IMR-90 (cell line): Measurements from ENCODE around the gene ACAP1. TPM values are rescaled to one million over a fixed set of nuclear protein-coding genes. Genes with fewer than 3 reads are reported as not detected.

ENCODE experiments used
- ATAC-seq: fragments of 200-7000 bp; cut with Tn5 transposase; 2 replicates; pipeline ENCODE4 v1.9.1; 2020; ENCODE audit warnings: low read depth, mild to moderate bottlenecking, moderate library complexity
- BruUV-seq: library from RNA; stranded (reverse); fragments of 400-500 nt; replicated peaks from 2 replicates; lab custom pipeline; 2021; lab: Mats Ljungman, UMichigan
- CTCF ChIA-PET: fragments of 300-600 bp; formaldehyde crosslinking; extraction: SDS; loops from one replicate; lab custom pipeline; 2021; ENCODE audit warnings: antibody characterized with exemption; lab: Yijun Ruan, JAX
- POLR2A ChIA-PET: fragments of 300-600 bp; sonication (Branson Sonifier 250); formaldehyde crosslinking; loops from one replicate; lab custom pipeline; 2022; ENCODE audit warnings: antibody characterized with exemption; ENCODE audit not compliant: unreplicated experiment; lab: Charles Lee
- DNase-seq: peaks from one replicate; pipeline ENCODE4 v3.0.0; 2013
- H2AFZ ChIP-seq: replicated peaks from 2 replicates; pipeline ENCODE3; 2013; ENCODE audit warnings: low read length, mild to moderate bottlenecking; ENCODE audit not compliant: poor library complexity
- H2AK5ac ChIP-seq: 2 replicates; pipeline ENCODE4 v1.6.1; 2013; ENCODE audit warnings: low read depth, low read length, inconsistent platforms
- H2AK9ac ChIP-seq: replicated peaks from 2 replicates; pipeline ENCODE3; 2013; ENCODE audit warnings: mild to moderate bottlenecking, low read depth, low read length, moderate library complexity; ENCODE audit not compliant: poor library complexity
- H2BK120ac ChIP-seq: 2 replicates; pipeline ENCODE4 v1.6.1; 2013; ENCODE audit warnings: low read depth, low read length, inconsistent platforms
- H2BK15ac ChIP-seq: 3 replicates; pipeline ENCODE4 v1.6.1; 2013; ENCODE audit warnings: low read depth, low read length, inconsistent platforms
- H2BK20ac ChIP-seq: 2 replicates; pipeline ENCODE4 v1.6.1; 2013; ENCODE audit warnings: low read depth, mild to moderate bottlenecking, inconsistent platforms, low read length, moderate library complexity
- H2BK5ac ChIP-seq: 2 replicates; pipeline ENCODE4 v1.6.1; 2013; ENCODE audit warnings: mild to moderate bottlenecking, low read depth, low read length, inconsistent platforms; ENCODE audit not compliant: poor library complexity, severe bottlenecking
- H3K14ac ChIP-seq: replicated peaks from 2 replicates; pipeline ENCODE4 v1.6.1; 2013; ENCODE audit warnings: low read depth, low read length, inconsistent platforms
- H3K18ac ChIP-seq: 2 replicates; pipeline ENCODE4 v1.6.1; 2013; ENCODE audit warnings: low read depth, low read length, control low read depth
- H3K23ac ChIP-seq: 2 replicates; pipeline ENCODE4 v1.6.1; 2013; ENCODE audit warnings: low read depth, low read length, inconsistent platforms
- H3K27ac ChIP-seq: 2 replicates; pipeline ENCODE4 v1.5.1; 2013; ENCODE audit warnings: mild to moderate bottlenecking, control low read depth, low read length; ENCODE audit not compliant: insufficient read depth
- H3K27me3 ChIP-seq: 2 replicates; pipeline ENCODE4 v1.6.1; 2013; ENCODE audit warnings: low read length; ENCODE audit not compliant: control insufficient read depth, insufficient read depth
- H3K36me3 ChIP-seq: 2 replicates; pipeline ENCODE4 v1.6.1; 2013; ENCODE audit warnings: low read length, mixed read lengths; ENCODE audit not compliant: control insufficient read depth, insufficient read depth
- H3K4ac ChIP-seq: 2 replicates; pipeline ENCODE4 v1.6.1; 2013; ENCODE audit warnings: low read depth, low read length, inconsistent platforms
- H3K4me1 ChIP-seq: 2 replicates; pipeline ENCODE4 v1.6.1; 2013; ENCODE audit warnings: low read length, mixed read lengths; ENCODE audit not compliant: control insufficient read depth, insufficient read depth
- H3K4me2 ChIP-seq: 2 replicates; pipeline ENCODE4 v1.6.1; 2013; ENCODE audit warnings: low read depth, mild to moderate bottlenecking, control low read depth, low read length, moderate library complexity
- H3K4me3 ChIP-seq: 2 replicates; pipeline ENCODE4 v1.5.1; 2013; ENCODE audit warnings: low read depth, mild to moderate bottlenecking, control low read depth, low read length, moderate library complexity; ENCODE audit not compliant: insufficient read depth
- H3K56ac ChIP-seq: 2 replicates; pipeline ENCODE4 v1.6.1; 2013; ENCODE audit warnings: low read length, inconsistent platforms; ENCODE audit not compliant: insufficient read depth; ENCODE audit errors: extremely low read depth
- H3K79me1 ChIP-seq, 2 experiments: 2 replicates each; pipeline ENCODE4 v1.6.1; 2013; ENCODE audit warnings: low read length in 2 of 2, inconsistent platforms in 1 of 2, low read depth in 1 of 2
- H3K9ac ChIP-seq: 2 replicates; pipeline ENCODE4 v1.6.1; 2013; ENCODE audit warnings: low read depth, low read length, control low read depth
- H3K9me1 ChIP-seq: 2 replicates; pipeline ENCODE4 v1.6.1; 2013; ENCODE audit warnings: low read length, inconsistent platforms; ENCODE audit not compliant: insufficient read depth
- H3K9me3 ChIP-seq: 2 replicates; pipeline ENCODE4 v1.6.1; 2013; ENCODE audit warnings: low read length; ENCODE audit not compliant: control insufficient read depth, insufficient read depth
- H4K20me1 ChIP-seq: 2 replicates; pipeline ENCODE4 v1.6.1; 2013; ENCODE audit warnings: low read length, inconsistent platforms; ENCODE audit not compliant: insufficient read depth
- H4K5ac ChIP-seq: 2 replicates; pipeline ENCODE4 v1.6.1; 2013; ENCODE audit warnings: mild to moderate bottlenecking, low read depth, low read length, control low read depth
- H4K8ac ChIP-seq, 2 experiments: 2 replicates each; pipeline ENCODE4 v1.6.1; 2013; ENCODE audit warnings: low read depth in 2 of 2, low read length in 2 of 2, control low read depth in 1 of 2, inconsistent platforms in 1 of 2
- H4K91ac ChIP-seq: 2 replicates; pipeline ENCODE4 v1.6.1; 2013; ENCODE audit warnings: low read depth, low read length, inconsistent platforms; ENCODE audit not compliant: insufficient read depth
- BHLHE40 ChIP-seq: fragments of 150-350 bp; IDR thresholded peaks from 2 replicates; pipeline ENCODE4 v1.6.1; 2016; ENCODE audit warnings: mild to moderate bottlenecking, low read depth, low read length
- CEBPB ChIP-seq: IDR thresholded peaks from 2 replicates; pipeline ENCODE4 v1.6.1; 2012; ENCODE audit warnings: low read depth, low read length, improper control_type of control experiment
- CHD1 ChIP-seq: IDR thresholded peaks from 2 replicates; pipeline ENCODE4 v1.6.1; 2012; ENCODE audit warnings: low read depth, low read length, improper control_type of control experiment
- FOS ChIP-seq: fragments of 150-350 bp; IDR thresholded peaks from 2 replicates; pipeline ENCODE4 v1.6.1; 2016; ENCODE audit warnings: low read depth, low read length
- MAFK ChIP-seq: IDR thresholded peaks from 2 replicates; pipeline ENCODE4 v1.6.1; 2012; ENCODE audit warnings: low read depth, low read length, improper control_type of control experiment
- MAZ ChIP-seq: IDR thresholded peaks from 2 replicates; pipeline ENCODE4 v1.6.1; 2012; ENCODE audit warnings: low read depth, mild to moderate bottlenecking, low read length, improper control_type of control experiment, moderate library complexity, borderline replicate concordance
- MXI1 ChIP-seq: IDR thresholded peaks from 2 replicates; pipeline ENCODE4 v1.6.1; 2012; ENCODE audit warnings: low read depth, mild to moderate bottlenecking, low read length, moderate library complexity, borderline replicate concordance
- POLR2A ChIP-seq: IDR thresholded peaks from 2 replicates; pipeline ENCODE4 v1.6.1; 2012; ENCODE audit warnings: mild to moderate bottlenecking, low read depth, low read length
- RAD21 ChIP-seq: IDR thresholded peaks from 2 replicates; pipeline ENCODE4 v1.6.1; 2012; ENCODE audit warnings: low read length, improper control_type of control experiment
- RCOR1 ChIP-seq: IDR thresholded peaks from 2 replicates; pipeline ENCODE4 v1.6.1; 2012; ENCODE audit warnings: mild to moderate bottlenecking, low read length, improper control_type of control experiment; ENCODE audit not compliant: insufficient replicate concordance
- RFX5 ChIP-seq: IDR thresholded peaks from 2 replicates; pipeline ENCODE4 v1.8.0; 2012; ENCODE audit warnings: low read depth, mild to moderate bottlenecking, low read length, moderate library complexity
- SMC3 ChIP-seq: fragments of 150-350 bp; IDR thresholded peaks from 2 replicates; pipeline ENCODE4 v1.6.1; 2016; ENCODE audit warnings: low read depth, mild to moderate bottlenecking, antibody characterized with exemption, low read length, moderate library complexity
- WGBS, 2 experiments: methylation state at CpG; one replicate each; pipeline versions ENCODE4 v1.1.5 to v1.1.7; 2013; ENCODE audit warnings: missing lambda C conversion rate in 2 of 2; ENCODE audit not compliant: insufficient read length in 1 of 2; ENCODE audit errors: extremely low coverage in 2 of 2; 5-methylcytosine and 5-hydroxymethylcytosine counted together
- dilution Hi-C: fragments of 300-500 bp; cut with HindIII; formaldehyde crosslinking; loops from one replicate; pipeline ENCODE4 v1.14.3; 2018; ENCODE audit warnings: low sequenced_read_pairs; ENCODE audit not compliant: unreplicated experiment
- in situ Hi-C: fragments of 300-500 bp; cut with MboI; formaldehyde crosslinking; loops from 3 replicates; pipeline ENCODE4 v1.14.3; 2019; ENCODE audit warnings: low sequenced_read_pairs, inconsistent platforms, mixed read lengths
- intact Hi-C: fragments of 100-400 bp; cut with micrococcal nuclease; formaldehyde crosslinking; loops from 2 replicates; pipeline ENCODE4 v1.10.0; 2022
- polyA plus RNA-seq, 3 experiments: library from polyadenylated mRNA; depleted of rRNA; stranded (reverse); fragments of >200 nt; gene quantifications; 2 replicates each; pipeline ENCODE4 v1.2.3, GENCODE V29; 2012; ENCODE audit warnings: low replicate concordance in 1 of 3
- total RNA-seq: library from RNA; depleted of rRNA; stranded (reverse); fragments of >200 nt; gene quantifications from 2 replicates; pipeline ENCODE4 v1.2.3, GENCODE V29; 2012
- TF ChIP-seq, protein P1 (sequence below): conservative IDR thresholded peaks from 2 replicates; pipeline ENCODE4 v1.5.1; 2012; ENCODE audit warnings: mild to moderate bottlenecking, low read depth, low read length, improper control_type of control experiment
- TF ChIP-seq, protein P2 (sequence below): fragments of 150-350 bp; IDR thresholded peaks from 2 replicates; pipeline ENCODE4 v1.6.1; 2016; ENCODE audit warnings: low read depth, mild to moderate bottlenecking, low read length, moderate library complexity, borderline replicate concordance
- TF ChIP-seq, protein P3 (sequence below): fragments of 150-350 bp; IDR thresholded peaks from 2 replicates; pipeline ENCODE4 v1.6.1; 2017; ENCODE audit warnings: mild to moderate bottlenecking, antibody characterized with exemption, low read length, low read depth

Gene ACAP1
- total and polyA plus RNA-seq, 2 of the 4 experiments (the other 2 are of a cell fraction), result under 0.01 to 2.1 TPM

DNA sequence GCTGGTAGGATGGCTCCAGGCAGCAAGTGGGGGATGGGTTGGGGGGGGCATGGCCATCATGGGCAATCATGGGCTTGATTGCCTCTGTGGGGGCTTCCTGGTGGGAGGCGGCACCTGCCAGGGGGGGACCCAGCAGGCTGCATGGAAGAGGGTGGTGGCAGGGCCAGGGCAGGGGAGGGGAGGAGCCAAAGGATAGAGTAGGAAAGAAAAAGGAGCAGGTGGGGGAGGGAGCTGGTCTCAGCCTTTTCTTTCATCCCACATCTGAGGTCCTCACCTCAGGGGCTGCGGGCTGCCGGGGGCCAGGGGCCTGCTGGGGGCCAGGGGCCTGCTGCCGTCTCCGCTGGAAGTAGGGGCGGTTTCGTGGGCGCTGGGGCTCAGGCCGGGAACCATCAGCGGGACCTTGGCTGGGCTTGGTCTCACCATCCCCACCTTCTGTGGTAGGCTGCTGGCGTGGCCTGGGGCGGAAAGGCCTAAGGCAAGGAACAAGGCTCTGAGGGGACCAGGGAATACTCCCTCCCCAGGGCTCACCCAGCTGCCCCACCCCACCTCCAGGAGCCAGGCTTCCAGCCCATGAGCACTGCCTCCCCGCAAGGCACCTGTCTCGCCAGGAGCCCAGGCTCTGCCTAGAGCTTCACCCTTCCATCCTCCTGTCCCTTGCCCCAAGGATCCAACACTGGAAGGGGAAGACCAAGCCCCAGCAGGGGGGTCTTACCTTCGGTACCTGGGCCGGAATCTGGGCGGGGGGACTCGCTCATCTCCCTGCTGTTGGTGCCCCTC is 46.9 kb upstream of the ACAP1 start:
- no peak overlapping the region for H2BK20ac ChIP-seq
- H3K56ac ChIP-seq, result no peak overlapping the region
- POLR2A ChIA-PET, result no interaction called here
- H3K4ac ChIP-seq, result no peak overlapping the region
- H2AFZ ChIP-seq, result no peak overlapping the region
- no peaks in the 10 kb centered on the region; the same call in 1 of the 2 replicates for H3K9me3 ChIP-seq
- H3K79me1 ChIP-seq, result no peaks in the 10 kb centered on the region
- H2BK15ac ChIP-seq, result no peak overlapping the region
- no peak overlapping the region for H3K4me3 ChIP-seq
- H3K9ac ChIP-seq, result no peak overlapping the region
- H4K91ac ChIP-seq, result no peak overlapping the region
- H2BK5ac ChIP-seq, result no peak overlapping the region
- no TSS peak for BruUV-seq
- no peak for DNase-seq
- no peaks in the 10 kb centered on the region for H3K4me1 ChIP-seq
- WGBS, 2 experiments, result 80% methylated on average over 1 of the region's 18 CpGs; no CpG with 5 or more reads in 1 of the 2 experiments
- no peak overlapping the region for H3K4me2 ChIP-seq
- H3K18ac ChIP-seq, result no peak overlapping the region
- ATAC-seq, result no peak
- dilution Hi-C loops, result no loop called here
- in situ Hi-C loops, result no loop called here
- intact Hi-C loops, result no loop called here
- CTCF ChIA-PET, result no interaction called here
- H3K27ac ChIP-seq, result no peak overlapping the region
- peaks cover 76% of the 10 kb centered on the region for H3K27me3 ChIP-seq
- H4K8ac ChIP-seq, result no peak overlapping the region
- no peaks in the 10 kb centered on the region for H3K9me1 ChIP-seq
- H2AK5ac ChIP-seq, result no peak overlapping the region
- no peak overlapping the region for H3K23ac ChIP-seq
- H3K14ac ChIP-seq, result no peak overlapping the region
- no peak overlapping the region for H4K5ac ChIP-seq
- H3K36me3 ChIP-seq, result no peaks in the 10 kb centered on the region
- H2BK120ac ChIP-seq, result no peak overlapping the region
- H4K20me1 ChIP-seq, result 0 out of 2 replicates have a peak, but pooled peaks cover 3% of the 10 kb centered on the region
- no peak overlapping the region for H2AK9ac ChIP-seq
- no peak for TF ChIP-seq CHD1
- TF ChIP-seq MXI1, result no peak
- no peak for TF ChIP-seq RFX5
- TF ChIP-seq, protein P1, sequence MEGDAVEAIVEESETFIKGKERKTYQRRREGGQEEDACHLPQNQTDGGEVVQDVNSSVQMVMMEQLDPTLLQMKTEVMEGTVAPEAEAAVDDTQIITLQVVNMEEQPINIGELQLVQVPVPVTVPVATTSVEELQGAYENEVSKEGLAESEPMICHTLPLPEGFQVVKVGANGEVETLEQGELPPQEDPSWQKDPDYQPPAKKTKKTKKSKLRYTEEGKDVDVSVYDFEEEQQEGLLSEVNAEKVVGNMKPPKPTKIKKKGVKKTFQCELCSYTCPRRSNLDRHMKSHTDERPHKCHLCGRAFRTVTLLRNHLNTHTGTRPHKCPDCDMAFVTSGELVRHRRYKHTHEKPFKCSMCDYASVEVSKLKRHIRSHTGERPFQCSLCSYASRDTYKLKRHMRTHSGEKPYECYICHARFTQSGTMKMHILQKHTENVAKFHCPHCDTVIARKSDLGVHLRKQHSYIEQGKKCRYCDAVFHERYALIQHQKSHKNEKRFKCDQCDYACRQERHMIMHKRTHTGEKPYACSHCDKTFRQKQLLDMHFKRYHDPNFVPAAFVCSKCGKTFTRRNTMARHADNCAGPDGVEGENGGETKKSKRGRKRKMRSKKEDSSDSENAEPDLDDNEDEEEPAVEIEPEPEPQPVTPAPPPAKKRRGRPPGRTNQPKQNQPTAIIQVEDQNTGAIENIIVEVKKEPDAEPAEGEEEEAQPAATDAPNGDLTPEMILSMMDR, result no peak
- TF ChIP-seq MAZ, result no peak
- TF ChIP-seq RAD21, result no peak
- TF ChIP-seq, protein P2, sequence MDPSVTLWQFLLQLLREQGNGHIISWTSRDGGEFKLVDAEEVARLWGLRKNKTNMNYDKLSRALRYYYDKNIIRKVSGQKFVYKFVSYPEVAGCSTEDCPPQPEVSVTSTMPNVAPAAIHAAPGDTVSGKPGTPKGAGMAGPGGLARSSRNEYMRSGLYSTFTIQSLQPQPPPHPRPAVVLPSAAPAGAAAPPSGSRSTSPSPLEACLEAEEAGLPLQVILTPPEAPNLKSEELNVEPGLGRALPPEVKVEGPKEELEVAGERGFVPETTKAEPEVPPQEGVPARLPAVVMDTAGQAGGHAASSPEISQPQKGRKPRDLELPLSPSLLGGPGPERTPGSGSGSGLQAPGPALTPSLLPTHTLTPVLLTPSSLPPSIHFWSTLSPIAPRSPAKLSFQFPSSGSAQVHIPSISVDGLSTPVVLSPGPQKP, result no peak
- TF ChIP-seq BHLHE40, result no peak
- no peak for TF ChIP-seq CEBPB
- no peak for TF ChIP-seq POLR2A
- no peak for TF ChIP-seq FOS
- no peak for TF ChIP-seq SMC3
- TF ChIP-seq, protein P3, sequence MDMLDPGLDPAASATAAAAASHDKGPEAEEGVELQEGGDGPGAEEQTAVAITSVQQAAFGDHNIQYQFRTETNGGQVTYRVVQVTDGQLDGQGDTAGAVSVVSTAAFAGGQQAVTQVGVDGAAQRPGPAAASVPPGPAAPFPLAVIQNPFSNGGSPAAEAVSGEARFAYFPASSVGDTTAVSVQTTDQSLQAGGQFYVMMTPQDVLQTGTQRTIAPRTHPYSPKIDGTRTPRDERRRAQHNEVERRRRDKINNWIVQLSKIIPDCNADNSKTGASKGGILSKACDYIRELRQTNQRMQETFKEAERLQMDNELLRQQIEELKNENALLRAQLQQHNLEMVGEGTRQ, result no peak
- TF ChIP-seq MAFK, result no peak
- no peak for TF ChIP-seq RCOR1
